Measurements from ENCODE around the gene CTNNAL1. TPM values are rescaled to one million over a fixed set of nuclear protein-coding genes. Genes with fewer than 3 reads are reported as not detected.

Gene CTNNAL1
- total and polyA plus RNA-seq, 9 of the 15 experiments (the other 6 are each of a cell fraction or from before 2014, with no cell fraction given), result 23.2 to 78.0 (median 46.7) TPM

- TF ChIP-seq HMGXB4 (CRISPR knock-in tag; IDR thresholded peaks at IDR 0.05) (no peak), DPF2 (IDR thresholded peaks at IDR 0.05) (peak; percentile 77), ZNF79 (CRISPR knock-in tag; IDR thresholded peaks at IDR 0.05; ENCODE audit: low read depth) (no peak), HNRNPK (IDR thresholded peaks at IDR 0.05; ENCODE audit: low read depth, low read length, poor library complexity, severe bottlenecking) (no peak), NR3C1 (CRISPR knock-in tag; IDR thresholded peaks at IDR 0.05) (no peak), RBM22 (IDR thresholded peaks at IDR 0.05; ENCODE audit: low read depth, low read length, poor library complexity, severe bottlenecking) (no peak), RB1 (IDR thresholded peaks at IDR 0.05; ENCODE audit: low read depth) (no peak), ZNF583 (CRISPR knock-in tag; IDR thresholded peaks at IDR 0.05) (no peak), ZZZ3 (IDR thresholded peaks at IDR 0.05) (no peak), FOSL1 (tag; conservative IDR thresholded peaks at IDR 0.05) (peak; percentile 36; the same call in 1 of the 2 replicates), NELFE (IDR thresholded peaks at IDR 0.05; ENCODE audit: insufficient read depth, insufficient read length) (no peak), NCOA4 (IDR thresholded peaks at IDR 0.05; ENCODE audit: partially characterized antibody) (no peak), CCAR2 (IDR thresholded peaks at IDR 0.05; ENCODE audit: low read depth, low read length) (no peak), FIP1L1 (IDR thresholded peaks at IDR 0.05; ENCODE audit: low read depth, low read length, poor library complexity, severe bottlenecking) (no peak), HDAC8 (tag; IDR thresholded peaks at IDR 0.05) (no peak), HSF4 (CRISPR knock-in tag; IDR thresholded peaks at IDR 0.05; ENCODE audit: borderline replicate concordance) (no peak), MYBL2 (IDR thresholded peaks at IDR 0.05; ENCODE audit: low read depth) (no peak; the same call in 1 of the 2 replicates), MYBL2 (CRISPR knock-in tag; IDR thresholded peaks at IDR 0.05; ENCODE audit: borderline replicate concordance) (no peak), KAT7 (CRISPR knock-in tag; IDR thresholded peaks at IDR 0.05; ENCODE audit: borderline replicate concordance) (no peak)
- TF ChIP-seq, protein P1, sequence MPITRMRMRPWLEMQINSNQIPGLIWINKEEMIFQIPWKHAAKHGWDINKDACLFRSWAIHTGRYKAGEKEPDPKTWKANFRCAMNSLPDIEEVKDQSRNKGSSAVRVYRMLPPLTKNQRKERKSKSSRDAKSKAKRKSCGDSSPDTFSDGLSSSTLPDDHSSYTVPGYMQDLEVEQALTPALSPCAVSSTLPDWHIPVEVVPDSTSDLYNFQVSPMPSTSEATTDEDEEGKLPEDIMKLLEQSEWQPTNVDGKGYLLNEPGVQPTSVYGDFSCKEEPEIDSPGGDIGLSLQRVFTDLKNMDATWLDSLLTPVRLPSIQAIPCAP (CRISPR knock-in tag; IDR thresholded peaks at IDR 0.05; ENCODE audit: borderline replicate concordance), result no peak
- TF ChIP-seq, protein P2, sequence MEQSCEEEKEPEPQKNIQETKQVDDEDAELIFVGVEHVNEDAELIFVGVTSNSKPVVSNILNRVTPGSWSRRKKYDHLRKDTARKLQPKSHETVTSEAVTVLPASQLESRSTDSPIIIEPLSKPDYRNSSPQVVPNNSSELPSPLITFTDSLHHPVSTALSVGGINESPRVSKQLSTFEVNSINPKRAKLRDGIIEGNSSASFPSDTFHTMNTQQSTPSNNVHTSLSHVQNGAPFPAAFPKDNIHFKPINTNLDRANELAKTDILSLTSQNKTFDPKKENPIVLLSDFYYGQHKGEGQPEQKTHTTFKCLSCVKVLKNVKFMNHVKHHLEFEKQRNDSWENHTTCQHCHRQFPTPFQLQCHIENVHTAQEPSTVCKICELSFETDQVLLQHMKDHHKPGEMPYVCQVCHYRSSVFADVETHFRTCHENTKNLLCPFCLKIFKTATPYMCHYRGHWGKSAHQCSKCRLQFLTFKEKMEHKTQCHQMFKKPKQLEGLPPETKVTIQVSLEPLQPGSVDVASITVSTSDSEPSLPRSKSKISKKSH (CRISPR knock-in tag; IDR thresholded peaks at IDR 0.05), result no peak
- TF ChIP-seq, protein P3, sequence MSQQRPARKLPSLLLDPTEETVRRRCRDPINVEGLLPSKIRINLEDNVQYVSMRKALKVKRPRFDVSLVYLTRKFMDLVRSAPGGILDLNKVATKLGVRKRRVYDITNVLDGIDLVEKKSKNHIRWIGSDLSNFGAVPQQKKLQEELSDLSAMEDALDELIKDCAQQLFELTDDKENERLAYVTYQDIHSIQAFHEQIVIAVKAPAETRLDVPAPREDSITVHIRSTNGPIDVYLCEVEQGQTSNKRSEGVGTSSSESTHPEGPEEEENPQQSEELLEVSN (IDR thresholded peaks at IDR 0.05; ENCODE audit: borderline replicate concordance in 1 of 2, extremely low read depth in 1 of 2, insufficient read depth in 1 of 2, insufficient read length in 1 of 2, low read depth in 1 of 2, low read length in 1 of 2, poor library complexity in 1 of 2, severe bottlenecking in 1 of 2), result no peak
Measured at GRCh38 chr9:108963459-108964143, 49.7 kb downstream of the CTNNAL1 start (continued).
